Hepatocyte (in vitro differentiated cells): ENCODE data around the gene KCTD11. TPM values are rescaled to one million over a fixed set of nuclear protein-coding genes. Genes with fewer than 3 reads are reported as not detected.

Experiments
- DNase-seq: peaks from one replicate; pipeline ENCODE4 v3.0.0-alpha.2; 2016; ENCODE audit warnings: low spot score
- H2AFZ ChIP-seq: fragments of 200-600 bp; sonication (generic); 2 replicates; pipeline ENCODE4 v1.6.0; 2016; ENCODE audit warnings: antibody characterized with exemption, mild to moderate bottlenecking
- H3K27ac ChIP-seq: fragments of 200-600 bp; sonication (generic); 2 replicates; pipeline ENCODE4 v1.5.1; 2016; ENCODE audit warnings: mild to moderate bottlenecking
- H3K27me3 ChIP-seq: fragments of 200-600 bp; sonication (generic); 2 replicates; pipeline ENCODE4 v1.6.1; 2016
- H3K36me3 ChIP-seq: fragments of 200-600 bp; sonication (generic); replicated peaks from 2 replicates; pipeline ENCODE4 v1.5.1; 2016; ENCODE audit warnings: low read depth; ENCODE audit not compliant: insufficient read depth
- H3K4me1 ChIP-seq: fragments of 200-600 bp; sonication (generic); 2 replicates; pipeline ENCODE4 v1.5.1; 2016; ENCODE audit warnings: mild to moderate bottlenecking, moderate library complexity; ENCODE audit not compliant: insufficient read depth
- H3K4me2 ChIP-seq: fragments of 200-600 bp; sonication (generic); 2 replicates; pipeline ENCODE4 v1.6.0; 2016
- H3K4me3 ChIP-seq: fragments of 200-600 bp; sonication (generic); 2 replicates; pipeline ENCODE4 v1.5.1; 2016; ENCODE audit warnings: mild to moderate bottlenecking
- H3K79me2 ChIP-seq: fragments of 200-600 bp; sonication (generic); 2 replicates; pipeline ENCODE4 v1.6.0; 2017; ENCODE audit warnings: mild to moderate bottlenecking
- H3K9me2 ChIP-seq: fragments of 200-600 bp; sonication (generic); replicated peaks from 2 replicates; pipeline ENCODE4 v1.6.0; 2017; ENCODE audit warnings: mild to moderate bottlenecking; ENCODE audit not compliant: insufficient read depth
- H3K9me3 ChIP-seq: fragments of 200-600 bp; sonication (generic); 2 replicates; pipeline ENCODE4 v1.5.1; 2016; ENCODE audit warnings: low read depth, mild to moderate bottlenecking
- H4K20me1 ChIP-seq: fragments of 200-600 bp; sonication (generic); 2 replicates; pipeline ENCODE4 v1.6.0; 2016; ENCODE audit warnings: mild to moderate bottlenecking; ENCODE audit not compliant: insufficient read depth, poor library complexity, severe bottlenecking
- EZH2 ChIP-seq: fragments of 200-600 bp; sonication (generic); IDR thresholded peaks from 2 replicates; pipeline ENCODE4 v1.6.1; 2016; ENCODE audit warnings: antibody characterized with exemption, mild to moderate bottlenecking, borderline replicate concordance
- EZH2phosphoT487 ChIP-seq: fragments of 200-600 bp; sonication (generic); IDR thresholded peaks from one replicate; pipeline ENCODE4 v1.6.1; 2018; ENCODE audit warnings: antibody characterized with exemption, mild to moderate bottlenecking, low read depth, moderate library complexity; ENCODE audit not compliant: unreplicated experiment, severe bottlenecking
- WGBS: methylation state at CpG from one replicate; pipeline ENCODE4 v1.1.6; 2016; ENCODE audit warnings: low lambda C conversion rate; ENCODE audit errors: missing lambda C conversion rate; 5-methylcytosine and 5-hydroxymethylcytosine counted together
- polyA plus RNA-seq: library from polyadenylated mRNA; unstranded; fragments of >200 nt; fragmentation: Nextera tagmentation; extraction: Ambion mirVana; gene quantifications from 2 replicates; pipeline ENCODE4 v1.2.1, GENCODE V29; 2016
- total RNA-seq: library from RNA; depleted of rRNA; stranded (reverse); fragments of >200 nt; gene quantifications from 2 replicates; pipeline ENCODE4 v1.2.3, GENCODE V29; 2014
- TF ChIP-seq, protein P1 (sequence below): fragments of 200-600 bp; sonication (generic); IDR thresholded peaks from 2 replicates; pipeline ENCODE4 v1.5.1; 2016; ENCODE audit warnings: antibody characterized with exemption, mild to moderate bottlenecking; ENCODE audit not compliant: poor library complexity

The KCTD11 gene
- total and polyA plus RNA-seq, 2 experiments from 2014 or later, result 12.4 to 19.6 TPM

DNA sequence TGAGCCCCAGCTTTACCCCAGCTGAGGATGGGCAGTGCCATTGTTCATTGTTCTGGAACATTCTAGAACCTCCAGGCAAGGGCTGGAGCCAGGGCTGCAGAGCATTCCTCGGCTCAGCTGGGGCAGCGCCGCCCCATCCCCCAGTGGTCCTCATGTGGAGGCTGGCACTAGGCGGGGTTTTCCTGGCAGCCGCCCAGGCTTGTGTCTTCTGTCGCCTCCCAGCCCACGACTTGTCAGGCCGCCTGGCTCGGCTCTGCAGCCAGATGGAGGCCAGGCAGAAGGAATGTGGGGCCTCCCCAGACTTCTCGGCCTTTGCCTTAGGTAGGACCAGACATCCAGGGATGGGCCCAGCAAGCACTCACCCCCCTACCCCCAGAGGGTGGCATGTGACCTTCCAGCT, 3.1 kb downstream of the KCTD11 start, which contains the start of gene TMEM95:
Gene TMEM95 (plus strand): TSS at position 104 of the 400 bp plus-strand sequence. CDS start 49 bp downstream, at position 153.
- H3K4me1 ChIP-seq, result peaks cover 25% of the 10 kb centered on the region
- H3K27me3 ChIP-seq, result no peaks in the 10 kb centered on the region
- H3K9me3 ChIP-seq, result no peaks in the 10 kb centered on the region
- H3K79me2 ChIP-seq, result peaks cover 21% of the 10 kb centered on the region
- peak; percentile 54 for DNase-seq
- no peaks in the 10 kb centered on the region for H3K36me3 ChIP-seq
- H3K4me3 ChIP-seq, result no peak within 1 kb of the TSS
- WGBS, result 67% methylated on average over 10 of the region's 10 CpGs
- no peaks in the 10 kb centered on the region for H4K20me1 ChIP-seq
- no peaks in the 10 kb centered on the region for H3K9me2 ChIP-seq
- peak within 1 kb of the TSS; percentile 49 for H3K27ac ChIP-seq
- TF ChIP-seq, protein P1, sequence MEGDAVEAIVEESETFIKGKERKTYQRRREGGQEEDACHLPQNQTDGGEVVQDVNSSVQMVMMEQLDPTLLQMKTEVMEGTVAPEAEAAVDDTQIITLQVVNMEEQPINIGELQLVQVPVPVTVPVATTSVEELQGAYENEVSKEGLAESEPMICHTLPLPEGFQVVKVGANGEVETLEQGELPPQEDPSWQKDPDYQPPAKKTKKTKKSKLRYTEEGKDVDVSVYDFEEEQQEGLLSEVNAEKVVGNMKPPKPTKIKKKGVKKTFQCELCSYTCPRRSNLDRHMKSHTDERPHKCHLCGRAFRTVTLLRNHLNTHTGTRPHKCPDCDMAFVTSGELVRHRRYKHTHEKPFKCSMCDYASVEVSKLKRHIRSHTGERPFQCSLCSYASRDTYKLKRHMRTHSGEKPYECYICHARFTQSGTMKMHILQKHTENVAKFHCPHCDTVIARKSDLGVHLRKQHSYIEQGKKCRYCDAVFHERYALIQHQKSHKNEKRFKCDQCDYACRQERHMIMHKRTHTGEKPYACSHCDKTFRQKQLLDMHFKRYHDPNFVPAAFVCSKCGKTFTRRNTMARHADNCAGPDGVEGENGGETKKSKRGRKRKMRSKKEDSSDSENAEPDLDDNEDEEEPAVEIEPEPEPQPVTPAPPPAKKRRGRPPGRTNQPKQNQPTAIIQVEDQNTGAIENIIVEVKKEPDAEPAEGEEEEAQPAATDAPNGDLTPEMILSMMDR, result no peak
- TF ChIP-seq EZH2phosphoT487 (no peak), EZH2 (no peak)
- no peak within 1 kb of the TSS for H2AFZ ChIP-seq
- H3K4me2 ChIP-seq, result peak within 1 kb of the TSS; percentile 94

DNA sequence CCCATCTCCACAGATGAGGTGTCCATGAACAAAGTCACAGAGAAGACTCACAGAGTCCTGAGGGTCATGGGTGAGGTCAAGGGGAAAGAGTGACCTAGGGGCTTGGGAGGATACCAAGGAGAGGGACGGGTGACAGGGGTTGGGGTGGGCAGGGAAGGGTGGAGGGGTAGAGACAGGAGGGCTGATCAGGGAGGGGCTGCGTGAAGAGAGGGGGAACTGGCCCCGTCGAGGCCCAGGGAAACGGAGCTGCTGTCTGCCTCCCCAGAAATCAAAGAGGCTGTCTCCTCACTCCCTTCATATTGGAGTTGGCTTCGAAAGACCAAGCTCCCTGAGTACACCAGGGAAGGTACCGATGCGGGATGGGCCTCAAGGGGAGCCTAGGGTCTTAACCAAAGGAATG, 3.6 kb downstream of the KCTD11 start:
- H3K4me2 ChIP-seq, result peak overlapping the region; percentile 94
- H2AFZ ChIP-seq, result no peak overlapping the region
- no peaks in the 10 kb centered on the region for H3K9me2 ChIP-seq
- H3K4me3 ChIP-seq, result no peak overlapping the region
- H4K20me1 ChIP-seq, result no peaks in the 10 kb centered on the region
- 98% methylated on average over 8 of the region's 8 CpGs for WGBS
- peaks cover 21% of the 10 kb centered on the region for H3K79me2 ChIP-seq
- TF ChIP-seq EZH2phosphoT487, result no peak
- no peak for TF ChIP-seq EZH2
- TF ChIP-seq, protein P1, result no peak
- no peaks in the 10 kb centered on the region for H3K9me3 ChIP-seq
- no peak for DNase-seq
- no peaks in the 10 kb centered on the region for H3K27me3 ChIP-seq
- no peak overlapping the region for H3K27ac ChIP-seq
- no peaks in the 10 kb centered on the region for H3K36me3 ChIP-seq
- peaks cover 25% of the 10 kb centered on the region for H3K4me1 ChIP-seq

DNA sequence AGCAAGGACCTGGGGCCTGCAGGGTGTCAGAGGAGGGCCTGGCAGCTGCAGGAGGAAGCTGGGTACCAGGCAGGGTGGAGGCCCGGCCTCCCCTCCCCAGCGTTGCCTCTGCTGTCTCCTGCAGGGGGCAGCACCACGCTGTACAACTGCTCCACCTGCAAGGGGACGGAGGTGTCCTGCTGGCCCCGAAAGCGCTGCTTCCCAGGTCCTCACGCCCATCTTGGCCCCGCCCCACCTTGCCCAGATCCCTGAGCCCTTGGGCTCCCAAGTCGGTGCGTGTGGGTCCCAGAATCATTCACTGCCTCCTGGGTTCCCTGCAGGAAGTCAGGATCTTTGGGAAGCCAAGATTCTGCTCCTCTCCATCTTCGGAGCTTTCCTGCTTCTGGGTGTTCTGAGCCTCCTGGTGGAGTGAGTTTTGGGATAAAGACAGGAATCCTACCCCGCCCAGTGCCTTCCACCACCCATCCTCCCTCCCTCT, 4.1 kb downstream of the KCTD11 start:
- no peak for TF ChIP-seq EZH2phosphoT487
- TF ChIP-seq EZH2, result no peak
- TF ChIP-seq, protein P1, result peak; percentile 86
- Histone ChIP-seq H3K4me3 (no peak overlapping the region), H3K36me3 (no peaks in the 10 kb centered on the region), H3K9me2 (no peaks in the 10 kb centered on the region), H4K20me1 (no peaks in the 10 kb centered on the region), H3K4me2 (no peak overlapping the region), H3K4me1 (peaks cover 25% of the 10 kb centered on the region), H3K79me2 (peaks cover 21% of the 10 kb centered on the region), H3K9me3 (no peaks in the 10 kb centered on the region), H3K27me3 (no peaks in the 10 kb centered on the region), H2AFZ (no peak overlapping the region), H3K27ac (no peak overlapping the region)
- peak; percentile 90 for DNase-seq
- WGBS, result 17% methylated on average over 8 of the region's 12 CpGs

DNA sequence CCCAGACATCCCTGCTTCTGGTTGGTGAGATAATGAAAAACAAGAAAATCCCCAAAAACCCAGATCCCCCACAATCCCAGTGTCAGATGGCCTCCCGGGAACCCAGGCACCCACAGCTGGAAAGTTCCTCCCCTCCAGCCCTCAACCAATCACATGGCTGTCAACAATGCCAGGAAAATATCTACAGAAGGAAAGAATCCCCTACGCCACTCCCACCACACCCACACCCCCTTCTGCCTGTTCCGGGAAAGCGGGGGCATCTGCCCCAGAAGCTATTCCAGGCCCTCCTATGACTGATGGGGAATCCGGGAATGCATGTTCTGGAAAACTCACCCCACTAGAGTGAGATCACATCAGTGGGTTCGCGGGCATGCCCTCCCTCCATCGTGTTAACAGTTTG, 4.8 kb downstream of the KCTD11 start:
- H3K27ac ChIP-seq, result no peak overlapping the region
- TF ChIP-seq, protein P1, result no peak
- TF ChIP-seq EZH2 (no peak), EZH2phosphoT487 (no peak)
- peaks cover 21% of the 10 kb centered on the region for H3K79me2 ChIP-seq
- no peak overlapping the region for H2AFZ ChIP-seq
- no peaks in the 10 kb centered on the region for H3K36me3 ChIP-seq
- WGBS, result 87% methylated on average over 8 of the region's 8 CpGs
- no peak overlapping the region for H3K4me3 ChIP-seq
- H3K27me3 ChIP-seq, result no peaks in the 10 kb centered on the region
- no peaks in the 10 kb centered on the region for H3K9me3 ChIP-seq
- peaks cover 25% of the 10 kb centered on the region for H3K4me1 ChIP-seq
- no peaks in the 10 kb centered on the region for H3K9me2 ChIP-seq
- no peak overlapping the region for H3K4me2 ChIP-seq
- H4K20me1 ChIP-seq, result no peaks in the 10 kb centered on the region
- DNase-seq, result no peak
